Caki2 (cell line): ENCODE measurements around the gene PCED1B. TPM values are rescaled to one million over a fixed set of nuclear protein-coding genes. Genes with fewer than 3 reads are reported as not detected.
A peak's percentile ranks its signal among the peaks of the same experiment; 100 is the strongest.

Experiments
- DNase-seq: peaks from one replicate; pipeline ENCODE4 v3.0.0-alpha.2; 2015; ENCODE audit warnings: low read depth
- in situ Hi-C: cut with HindIII; loops from 2 replicates; pipeline ENCODE4 v1.10.0; 2016; ENCODE audit warnings: low sequenced_read_pairs, low pct_unique_long_range_greater_than_20kb, mixed read lengths
- total RNA-seq: library from RNA; depleted of rRNA; stranded (reverse); fragments of >200 nt; shearing (Covaris generic); gene quantifications from 2 replicates; pipeline ENCODE4 v1.2.3, GENCODE V29; 2014; ENCODE audit warnings: low replicate concordance

PCED1B gene
- total RNA-seq, 1 experiment from 2014 or later: 1.9 TPM

DNA sequence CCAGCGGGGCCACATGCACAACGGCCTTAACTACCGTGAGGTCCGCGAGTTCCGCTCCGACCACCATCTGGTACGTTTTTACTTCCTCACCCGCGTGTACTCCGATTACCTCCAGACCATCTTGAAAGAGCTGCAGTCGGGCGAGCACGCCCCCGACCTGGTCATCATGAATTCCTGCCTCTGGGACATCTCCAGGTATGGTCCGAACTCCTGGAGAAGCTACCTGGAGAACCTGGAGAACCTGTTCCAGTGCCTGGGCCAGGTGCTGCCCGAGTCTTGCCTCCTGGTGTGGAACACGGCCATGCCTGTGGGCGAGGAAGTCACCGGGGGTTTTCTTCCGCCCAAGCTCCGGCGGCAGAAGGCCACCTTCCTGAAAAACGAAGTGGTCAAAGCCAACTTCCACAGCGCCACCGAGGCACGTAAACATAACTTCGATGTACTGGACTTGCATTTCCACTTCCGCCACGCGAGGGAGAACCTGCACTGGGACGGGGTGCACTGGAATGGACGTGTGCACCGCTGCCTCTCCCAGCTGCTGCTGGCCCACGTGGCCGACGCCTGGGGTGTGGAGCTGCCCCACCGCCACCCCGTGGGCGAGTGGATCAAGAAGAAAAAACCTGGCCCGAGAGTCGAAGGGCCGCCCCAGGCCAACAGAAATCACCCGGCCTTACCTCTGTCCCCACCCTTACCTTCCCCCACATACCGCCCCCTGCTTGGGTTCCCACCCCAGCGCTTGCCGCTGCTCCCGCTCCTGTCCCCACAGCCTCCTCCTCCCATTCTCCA, 156.0 kb downstream of the PCED1B start:
- in situ Hi-C loops: no loop called here
- DNase-seq: no peak

DNA sequence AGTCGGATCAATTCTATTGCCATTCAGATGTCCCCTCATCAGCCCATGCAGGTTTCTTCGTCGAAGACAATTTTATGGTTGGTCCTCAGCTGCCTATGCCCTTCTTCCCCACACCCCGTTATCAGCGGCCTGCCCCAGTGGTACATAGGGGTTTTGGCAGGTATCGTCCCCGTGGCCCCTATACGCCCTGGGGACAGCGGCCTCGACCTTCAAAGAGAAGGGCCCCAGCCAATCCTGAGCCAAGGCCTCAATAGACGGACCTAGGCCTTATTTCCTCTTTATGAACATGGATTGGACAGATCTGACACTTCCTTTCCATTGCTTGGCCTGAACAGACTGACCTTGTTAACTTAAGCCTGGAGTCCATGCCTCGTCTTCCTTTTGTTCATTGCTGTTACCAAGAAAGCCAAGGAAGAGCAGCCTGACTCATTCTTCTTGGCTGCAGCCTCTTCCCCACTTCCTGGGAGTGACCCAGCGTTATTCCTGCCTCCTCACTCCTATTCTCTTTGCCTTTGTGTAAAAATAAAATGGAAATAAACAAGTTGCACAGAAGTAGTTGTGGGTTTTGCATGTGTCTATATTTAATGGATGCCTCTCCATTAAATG, 156.8 kb downstream of the PCED1B start:
- in situ Hi-C loops: no loop called here
- DNase-seq: peak; percentile 33

DNA sequence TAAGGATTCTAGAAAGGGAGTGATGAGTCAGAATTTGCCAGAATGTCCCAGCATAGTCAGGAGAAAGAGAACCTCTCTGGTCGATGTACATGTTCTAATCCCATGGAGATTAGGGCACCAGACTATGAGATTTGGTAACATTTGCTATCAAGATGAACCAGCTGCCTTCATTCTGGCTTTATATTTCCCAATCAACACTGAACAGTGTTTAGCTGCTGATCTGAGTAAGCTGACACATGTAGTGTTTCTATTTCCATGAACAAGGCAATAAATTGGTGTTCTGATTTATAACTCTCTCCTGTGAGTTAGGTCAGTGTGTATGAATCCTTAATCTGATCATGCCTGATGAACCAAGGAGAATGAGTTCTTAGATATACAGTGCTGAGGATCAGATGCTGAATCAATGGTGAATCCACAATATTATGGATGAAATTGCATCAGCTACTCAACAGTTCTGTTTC, 158.4 kb downstream of the PCED1B start:
- in situ Hi-C loops: no loop called here
- no peak for DNase-seq

DNA sequence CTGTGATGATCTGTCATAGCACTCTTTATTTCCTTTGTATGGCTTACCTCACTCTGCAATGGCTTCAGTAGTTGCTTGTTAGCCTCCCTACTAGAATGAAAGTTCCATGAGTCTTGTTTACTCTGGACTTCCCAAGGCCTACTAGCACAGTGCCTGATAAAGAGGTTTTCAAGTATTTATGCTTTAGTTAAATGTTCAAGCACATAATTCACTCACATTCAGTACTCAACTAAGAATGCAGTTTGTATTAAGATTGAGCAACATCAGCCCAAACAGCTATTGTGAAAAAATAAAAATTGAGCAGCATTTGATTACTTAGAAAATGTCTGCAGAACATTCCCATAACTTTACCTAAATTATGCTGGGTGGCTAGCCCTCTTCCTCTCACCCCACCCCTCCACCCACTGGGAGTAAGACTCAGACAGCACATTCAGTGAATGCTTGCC, 159.3 kb downstream of the PCED1B start:
- in situ Hi-C loops: no loop called here
- DNase-seq: no peak

DNA sequence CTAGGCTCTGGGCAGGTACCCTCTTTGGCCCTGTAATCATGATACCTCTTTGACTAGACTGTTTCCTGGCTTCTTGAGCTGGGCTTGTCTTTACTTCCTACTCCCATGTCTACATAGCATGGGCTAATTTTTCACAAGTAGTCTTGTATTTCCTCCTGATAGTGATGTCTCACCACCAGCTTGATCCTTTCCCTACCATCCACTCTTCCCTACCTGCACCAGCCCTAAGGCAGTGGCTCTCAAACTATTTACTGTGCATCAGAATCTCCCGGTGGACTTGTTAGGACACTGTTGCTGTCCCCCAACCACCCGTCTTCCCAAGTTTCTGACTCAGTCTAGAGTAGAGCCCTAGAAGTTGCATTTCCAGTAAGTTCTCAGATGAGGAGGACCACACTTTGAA, 163.0 kb downstream of the PCED1B start:
- in situ Hi-C loops: no loop called here
- DNase-seq: no peak

DNA sequence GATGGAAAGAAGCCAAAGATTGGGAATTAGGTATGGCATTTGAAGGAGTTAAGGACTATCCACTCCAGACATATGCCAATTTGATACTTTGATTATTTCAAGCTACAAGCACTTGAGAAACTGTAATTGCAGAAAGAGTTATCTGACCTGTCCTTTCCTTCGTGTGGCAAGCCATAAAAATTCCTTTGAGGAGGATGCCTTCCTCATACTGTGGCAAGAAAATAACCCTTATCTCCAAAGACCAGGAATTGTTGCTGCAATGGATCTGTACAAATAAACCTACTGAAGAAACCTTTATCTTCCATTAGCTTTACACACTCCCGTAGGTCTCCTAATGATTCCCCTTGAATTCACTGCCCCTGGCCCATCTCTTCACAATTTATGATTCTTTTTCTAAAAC, 165.4 kb downstream of the PCED1B start:
- in situ Hi-C loops: no loop called here
- DNase-seq: no peak

DNA sequence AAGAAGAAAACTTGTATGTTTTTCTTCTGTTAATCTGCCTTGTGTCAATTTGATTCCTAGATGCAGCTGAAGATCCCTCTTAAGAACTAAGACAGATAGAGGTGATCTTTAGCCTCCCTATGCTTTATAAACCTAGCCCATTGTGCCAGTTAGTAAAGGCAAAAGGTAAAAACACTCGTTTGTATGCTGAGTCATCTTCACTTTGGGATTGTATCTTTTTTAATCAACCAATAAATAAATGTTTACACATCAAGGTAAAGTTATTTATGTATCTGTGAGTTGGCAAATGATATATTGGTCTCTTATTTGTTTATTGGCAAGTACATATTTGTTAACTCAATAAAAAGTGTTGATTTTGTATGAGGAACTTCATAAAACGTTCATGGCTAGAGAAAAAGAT, 166.2 kb downstream of the PCED1B start:
- in situ Hi-C loops: no loop called here
- no peak for DNase-seq

DNA sequence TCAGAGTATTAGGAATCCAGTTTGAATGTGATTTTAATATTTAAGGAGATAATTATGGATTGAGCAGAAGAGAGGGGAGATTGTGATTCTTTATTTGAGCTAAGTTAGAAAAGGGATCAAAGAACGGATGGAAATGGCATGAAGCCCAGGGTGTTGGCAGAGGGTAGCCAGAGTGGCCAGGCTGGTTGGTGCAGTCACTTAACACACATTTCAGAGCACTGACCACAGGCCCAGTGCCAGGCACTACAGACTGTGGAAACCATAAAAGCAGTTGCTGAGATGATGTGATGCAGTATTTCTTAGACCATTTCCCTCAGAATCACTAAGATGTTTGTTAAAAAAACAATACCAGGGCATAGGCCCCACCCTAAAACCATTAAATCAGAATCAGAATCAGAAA, 168.0 kb downstream of the PCED1B start:
- in situ Hi-C loops: no loop called here
- DNase-seq: no peak

DNA sequence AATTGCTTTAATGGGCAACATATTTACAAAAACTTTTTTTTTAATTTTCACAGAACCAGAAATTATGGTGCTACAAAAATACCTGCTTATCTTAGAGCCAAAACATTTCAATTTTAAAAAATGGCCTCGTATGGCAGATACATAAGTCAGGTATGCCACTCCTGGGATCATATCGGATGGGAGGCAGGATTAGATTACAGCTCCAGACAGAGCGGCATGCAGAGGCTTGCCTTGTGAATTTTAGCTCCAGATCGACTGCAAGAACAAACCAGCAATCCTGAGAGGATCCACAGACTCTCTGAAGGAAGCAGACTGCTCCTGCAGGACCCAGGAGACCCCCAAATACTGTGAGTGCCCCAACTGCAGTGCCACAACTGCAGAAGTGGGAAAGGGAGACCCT, 169.7 kb downstream of the PCED1B start:
- in situ Hi-C loops: no loop called here
- no peak for DNase-seq

DNA sequence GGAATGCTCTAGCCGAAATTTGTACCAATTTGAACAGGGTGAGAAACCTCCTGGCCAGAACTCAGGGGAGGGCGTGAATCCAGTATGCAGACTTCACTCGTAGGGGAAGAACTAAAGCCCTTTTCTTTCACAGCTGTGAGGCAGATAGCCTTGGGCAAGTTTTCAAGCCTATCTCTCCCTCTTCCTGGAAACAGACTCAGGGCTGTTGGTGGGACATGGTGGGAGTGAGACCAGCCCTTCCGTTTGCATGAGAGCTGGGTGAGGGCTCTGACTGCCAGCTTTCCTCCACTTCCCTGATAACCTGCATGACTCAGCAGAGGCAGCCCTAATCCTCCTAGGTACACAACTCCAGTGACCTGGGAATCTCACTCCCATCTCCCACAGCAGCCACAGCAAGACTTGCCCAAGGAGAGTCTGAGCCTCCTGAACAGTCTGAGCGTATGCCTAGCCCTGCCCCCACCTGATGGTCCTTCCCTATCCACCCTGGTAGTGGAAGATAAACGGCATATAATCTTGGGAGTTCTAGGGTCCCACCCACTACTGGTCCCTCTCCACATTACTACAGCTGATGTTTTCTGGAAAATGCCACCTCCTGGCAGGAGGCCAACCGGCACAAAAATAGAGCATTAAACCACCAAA, 170.4 kb downstream of the PCED1B start:
- DNase-seq: no peak
- in situ Hi-C loops: no loop called here

DNA sequence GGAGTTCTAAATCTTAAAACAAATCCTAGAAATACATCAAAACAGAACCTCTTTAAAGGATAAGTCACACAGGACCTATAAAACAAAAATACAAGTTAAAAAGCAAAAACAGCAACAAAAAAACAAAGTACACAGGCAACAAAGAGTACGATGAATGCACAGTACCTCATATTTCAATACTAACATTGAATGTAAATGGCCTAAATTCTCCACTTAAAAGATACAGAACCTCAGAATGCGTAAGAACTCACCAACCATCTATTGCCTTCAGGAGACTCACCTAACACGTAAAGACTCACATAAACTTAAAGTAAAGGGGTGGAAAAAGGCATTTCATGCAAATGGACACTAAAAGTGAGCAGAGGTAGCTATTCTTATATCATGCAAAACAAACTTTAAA, 172.5 kb downstream of the PCED1B start:
- no peak for DNase-seq
- in situ Hi-C loops: no loop called here

DNA sequence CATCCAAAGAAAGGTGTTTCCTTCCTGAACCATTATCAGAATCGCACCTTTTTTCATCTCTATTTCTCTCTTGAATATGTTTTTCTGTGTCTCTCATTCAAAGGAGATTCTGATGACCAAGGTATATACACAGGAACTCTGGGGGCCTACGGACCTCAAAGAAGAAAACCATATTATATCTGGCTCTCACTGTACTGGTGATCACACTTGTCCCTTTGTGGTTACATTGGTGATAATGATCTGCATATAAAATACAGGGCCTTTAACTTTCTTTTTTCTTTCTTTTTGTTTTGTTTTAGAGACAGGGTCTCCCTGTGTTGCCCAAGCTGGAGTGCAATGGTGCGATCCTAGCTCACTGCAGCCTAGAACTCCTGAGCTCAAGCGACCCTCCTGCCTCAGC, 185.5 kb downstream of the PCED1B start:
- in situ Hi-C loops: no loop called here
- DNase-seq: no peak

DNA sequence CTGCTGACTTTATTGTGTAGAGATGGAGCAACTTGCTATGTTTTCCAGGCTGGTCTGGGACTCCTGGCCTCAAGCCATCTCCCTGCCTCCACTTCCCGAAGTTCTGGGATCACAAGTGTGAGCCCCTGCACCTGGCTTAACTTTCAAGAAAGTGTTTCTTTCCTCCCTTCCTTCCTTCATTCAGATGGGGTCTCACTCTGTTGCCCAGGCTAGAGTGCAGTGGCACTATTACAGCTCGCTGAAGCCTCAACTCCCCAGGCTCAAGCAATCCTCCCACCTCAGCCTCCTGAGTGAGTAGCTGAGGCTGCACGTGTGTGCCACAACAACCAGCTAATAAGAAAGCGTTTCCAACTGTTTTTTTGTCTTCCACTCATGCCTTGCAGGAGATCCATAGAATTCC, 186.0 kb downstream of the PCED1B start:
- in situ Hi-C loops: no loop called here
- no peak for DNase-seq

DNA sequence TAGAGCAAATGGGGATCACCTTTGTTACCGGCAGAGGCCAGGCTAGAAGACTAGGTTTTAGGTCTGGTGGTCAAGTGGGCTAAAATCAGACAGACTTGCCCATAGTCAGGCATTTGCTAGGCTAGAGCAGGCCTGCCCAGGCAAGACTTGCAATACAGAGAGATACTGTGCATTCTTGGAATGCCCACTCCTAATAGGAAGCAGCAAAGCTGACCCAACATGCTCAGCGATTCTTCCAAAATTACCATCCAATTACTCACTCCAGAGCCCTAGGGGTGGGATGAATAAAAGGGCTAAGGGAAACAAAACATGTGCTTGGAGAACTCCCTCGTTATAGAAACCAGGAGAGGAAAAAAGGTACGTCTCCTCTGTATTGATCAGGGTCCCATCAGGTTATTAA, 188.2 kb downstream of the PCED1B start:
- DNase-seq: no peak
- in situ Hi-C loops: no loop called here

DNA sequence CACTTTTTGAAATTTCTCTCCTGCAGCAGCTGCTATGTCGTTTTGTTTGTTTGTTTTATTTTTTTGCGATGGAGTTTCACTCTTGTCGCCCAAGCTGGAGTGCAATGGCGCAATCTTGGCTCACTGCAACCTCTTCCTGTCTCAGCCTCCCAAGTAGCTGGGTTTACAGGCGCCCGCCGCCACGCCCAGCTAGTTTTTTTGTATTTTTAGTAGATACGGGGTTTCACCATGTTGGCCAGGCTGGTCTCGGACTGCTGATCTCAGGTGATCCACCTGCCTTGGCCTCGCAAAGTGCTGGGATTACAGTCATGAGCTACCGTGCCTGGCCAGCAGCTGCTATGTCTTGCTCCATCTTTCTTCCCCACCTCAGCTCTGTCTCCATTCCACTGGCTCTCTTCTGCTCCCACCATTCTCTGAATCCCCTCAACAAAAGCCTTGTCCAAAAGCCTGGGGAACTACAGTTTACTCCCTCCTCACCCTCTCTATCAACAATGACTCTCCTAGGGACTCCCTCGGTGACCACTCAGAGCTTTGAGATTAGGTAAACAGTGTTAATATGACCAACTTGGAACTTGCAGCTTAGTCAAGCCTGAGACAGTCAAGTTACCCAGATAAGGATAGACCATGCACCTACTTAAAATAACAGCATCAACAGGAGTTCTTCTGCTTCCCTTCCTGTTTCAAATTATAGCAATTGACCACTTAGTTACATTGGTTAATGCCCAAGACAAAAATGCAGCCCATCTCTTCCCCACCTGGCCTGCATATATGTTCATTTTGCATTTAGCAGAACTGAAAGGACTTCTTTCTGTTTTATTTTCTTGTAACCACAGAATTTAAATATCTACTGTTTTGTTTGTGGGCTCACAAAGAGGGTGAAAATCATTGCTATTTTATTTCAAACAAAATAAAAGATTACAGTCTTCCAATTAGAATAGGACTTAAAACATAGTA, 189.4 kb downstream of the PCED1B start:
- no peak for DNase-seq
- in situ Hi-C loops: no loop called here

DNA sequence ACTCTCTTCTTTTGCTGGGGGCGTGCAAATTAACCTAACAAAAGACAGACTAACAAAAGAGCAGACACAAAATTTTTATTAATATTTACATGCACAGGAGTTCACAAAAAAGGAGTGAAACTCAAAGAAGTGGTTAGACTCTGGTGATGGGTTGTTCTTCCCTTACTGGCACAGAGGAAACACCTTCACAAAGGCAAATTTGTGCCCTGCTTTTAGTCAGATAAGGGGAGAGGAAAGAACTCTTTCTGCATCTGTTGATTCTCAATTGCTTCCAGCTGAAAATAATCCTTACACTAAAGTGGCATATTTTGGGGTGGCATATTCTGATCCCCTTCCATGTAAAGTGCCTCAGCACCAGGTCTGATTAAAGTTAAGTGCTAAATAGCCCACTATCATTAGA, 190.5 kb downstream of the PCED1B start:
- no peak for DNase-seq
- in situ Hi-C loops: no loop called here

DNA sequence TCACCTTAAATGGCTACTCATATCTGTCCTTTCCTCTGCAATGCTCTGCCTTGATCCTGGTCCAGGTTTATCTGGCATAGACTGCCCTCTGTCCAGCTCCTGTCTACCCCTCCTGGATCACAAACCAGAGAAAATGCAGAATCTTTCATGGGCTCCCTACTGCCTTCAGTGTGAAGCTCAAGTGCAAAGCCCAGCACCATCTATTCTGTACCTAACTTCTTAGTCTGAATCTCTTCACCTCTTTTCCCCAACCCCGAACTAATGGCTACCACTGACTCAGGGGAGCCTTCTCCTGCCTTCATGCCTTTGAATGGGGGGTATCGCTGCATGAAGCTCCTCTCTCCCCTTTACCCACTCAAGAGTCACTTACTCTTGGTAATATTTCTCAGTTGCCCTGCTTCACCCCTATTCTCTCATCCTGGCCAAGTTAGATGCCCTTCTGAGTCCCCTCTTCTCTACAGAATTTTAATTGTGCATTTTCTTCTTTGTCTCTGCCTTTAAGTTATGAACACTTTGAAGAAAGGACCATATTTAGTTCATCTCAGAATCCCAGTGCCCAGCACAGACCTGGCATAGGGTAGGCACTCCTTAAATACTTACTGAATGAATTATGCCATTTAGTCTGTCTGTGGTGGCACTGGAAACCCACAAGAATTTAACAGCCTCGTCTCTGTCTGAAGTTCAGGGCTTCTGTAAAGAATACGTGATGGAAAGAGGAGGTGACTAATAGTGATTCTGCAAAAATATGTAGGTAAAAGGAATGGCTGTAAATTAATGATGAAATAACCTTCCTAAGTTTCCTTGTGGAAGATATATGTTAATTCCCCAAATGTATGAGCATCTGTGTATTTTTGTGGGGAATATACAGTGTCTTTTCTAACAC, 191.6 kb downstream of the PCED1B start:
- in situ Hi-C loops: no loop called here
- peak; percentile 95 for DNase-seq

DNA sequence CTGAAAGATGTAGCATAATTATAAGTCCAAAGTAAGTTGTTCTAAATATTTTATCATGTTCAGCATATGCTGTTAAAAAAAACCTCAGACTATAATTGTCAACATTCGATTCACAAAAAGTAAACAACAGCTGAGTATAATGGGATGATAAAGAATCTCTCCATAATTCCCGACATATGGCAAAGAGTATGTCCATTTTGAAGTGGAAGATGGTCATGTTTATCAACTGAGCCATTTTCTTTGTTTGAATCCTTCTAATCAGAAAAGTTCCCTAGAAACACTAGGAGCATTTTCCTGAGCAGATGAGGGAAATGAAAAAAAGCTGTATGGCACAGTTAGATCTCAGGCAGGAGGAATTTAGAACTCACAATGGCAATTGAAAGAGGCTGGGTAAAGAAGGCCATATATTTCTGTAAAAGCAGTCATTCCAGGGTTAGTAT, 192.4 kb downstream of the PCED1B start:
- DNase-seq: no peak
- in situ Hi-C loops: no loop called here
